Activated CD8-positive, alpha-beta T cell treated with anti-CD3 and anti-CD28 coated beads for 36 hours (primary cell): ENCODE results near the gene COBLL1. TPM values are rescaled to one million over a fixed set of nuclear protein-coding genes. Genes with fewer than 3 reads are reported as not detected.

ENCODE experiments used
- ATAC-seq: fragments of 200-7000 bp; cut with Tn5 transposase; one replicate; pipeline ENCODE4 v1.10.0; 2021; ENCODE audit warnings: mild to moderate bottlenecking, moderate library complexity
- CTCF ChIA-PET: fragments of 350-600 bp; sonication (Branson Sonifier 250); formaldehyde crosslinking; loops from one replicate; lab custom pipeline; 2021; ENCODE audit warnings: antibody characterized with exemption; lab: Charles Lee
- POLR2A ChIA-PET: fragments of 350-600 bp; sonication (Branson Sonifier 250); formaldehyde crosslinking; loops from one replicate; lab custom pipeline; 2021; ENCODE audit warnings: antibody characterized with exemption; lab: Charles Lee
- DNase-seq: peaks from one replicate; pipeline ENCODE4 v3.0.0-alpha.2; 2020
- H3K27ac Mint-ChIP-seq: one replicate; pipeline ENCODE4 v1.8.0; 2021; ENCODE audit warnings: mild to moderate bottlenecking, mixed read lengths
- H3K27me3 Mint-ChIP-seq: one replicate; pipeline ENCODE4 v1.8.0; 2021; ENCODE audit warnings: mixed read lengths
- H3K36me3 Mint-ChIP-seq: one replicate; pipeline ENCODE4 v1.8.0; 2021; ENCODE audit warnings: low read depth, mixed read lengths
- H3K4me1 Mint-ChIP-seq: one replicate; pipeline ENCODE4 v1.8.0; 2021; ENCODE audit warnings: low read depth, mixed read lengths
- H3K4me3 Mint-ChIP-seq: one replicate; pipeline ENCODE4 v1.8.0; 2021; ENCODE audit warnings: mild to moderate bottlenecking, moderate library complexity, mixed read lengths
- H3K9me3 Mint-ChIP-seq: one replicate; pipeline ENCODE4 v1.8.0; 2021; ENCODE audit warnings: mixed read lengths
- CTCF ChIP-seq: fragments of 200-600 bp; IDR thresholded peaks from one replicate; pipeline ENCODE4 v1.8.0; 2022; ENCODE audit warnings: antibody characterized with exemption, mild to moderate bottlenecking
- intact Hi-C: fragments of 100-400 bp; cut with micrococcal nuclease; formaldehyde crosslinking; loops from one replicate; pipeline ENCODE4 v1.10.0; 2022
- total RNA-seq, 2 experiments: library from RNA; stranded (reverse); gene quantifications; one replicate each; pipeline ENCODE4 v1.2.3, GENCODE V29; 2021

COBLL1 gene
- total RNA-seq, 2 experiments from 2014 or later = 0.36 to 0.68 TPM

DNA sequence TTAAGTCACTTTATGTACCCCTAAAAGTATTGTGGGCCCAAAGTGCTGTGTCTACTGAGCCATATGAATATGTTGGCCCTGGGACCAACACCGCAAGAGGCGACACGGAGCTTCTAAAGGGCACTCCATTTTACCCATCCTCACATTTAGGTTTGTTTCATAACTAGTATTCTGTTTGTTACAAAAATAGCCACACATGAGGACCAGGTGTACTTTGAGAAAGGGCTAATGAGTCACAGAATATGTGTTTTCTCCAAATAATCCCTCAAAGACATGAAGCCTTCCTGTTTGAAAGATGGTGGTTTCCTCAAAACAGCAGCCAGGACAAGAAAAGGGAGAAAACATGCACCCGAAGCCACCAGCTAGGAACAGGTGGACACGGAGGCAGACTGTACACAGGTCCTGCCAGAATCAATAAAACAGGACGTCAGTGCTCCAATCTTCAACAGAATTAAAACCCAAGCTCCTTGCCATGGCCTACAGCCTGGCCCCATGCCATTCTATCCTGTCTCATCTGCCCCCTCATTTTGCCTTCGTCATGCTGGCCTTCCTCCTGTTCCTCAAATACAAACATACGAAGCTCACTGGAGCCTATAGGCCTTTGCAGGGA is 198.6 kb downstream of the COBLL1 start:
- Mint-ChIP-seq H3K36me3 (no peaks in the 10 kb centered on the region), H3K9me3 (peaks cover 2% of the 10 kb centered on the region), H3K4me1 (no peaks in the 10 kb centered on the region), H3K4me3 (no peak overlapping the region), H3K27ac (no peak overlapping the region), H3K27me3 (no peaks in the 10 kb centered on the region)
- no peak for TF ChIP-seq CTCF
- ChIA-PET POLR2A (no interaction called here), CTCF (no interaction called here)
- ATAC-seq = no peak
- no peak for DNase-seq
- intact Hi-C loops = no loop called here

DNA sequence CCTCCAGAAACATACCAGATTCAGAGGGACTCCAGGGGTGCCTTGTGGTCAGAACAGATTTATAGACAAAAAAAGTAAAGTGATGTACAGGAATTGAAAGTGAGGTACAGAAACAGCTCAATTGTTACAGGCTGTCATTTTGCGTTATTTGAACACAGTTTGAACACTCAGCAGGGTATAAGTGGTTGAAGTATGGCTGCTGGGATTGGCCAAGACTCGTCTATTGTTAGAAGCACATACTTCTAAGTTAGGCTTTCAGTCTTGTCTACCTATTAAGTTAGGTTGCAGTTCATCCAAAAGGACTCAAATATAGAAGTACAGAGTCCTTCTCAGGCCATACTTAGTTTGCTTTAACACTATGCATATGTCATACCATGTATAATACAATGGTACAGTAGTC is 199.4 kb downstream of the COBLL1 start:
- POLR2A ChIA-PET = no interaction called here
- no peak overlapping the region for H3K27ac Mint-ChIP-seq
- CTCF ChIA-PET = no interaction called here
- ATAC-seq = no peak
- no peaks in the 10 kb centered on the region for H3K4me1 Mint-ChIP-seq
- intact Hi-C loops = no loop called here
- no peak for TF ChIP-seq CTCF
- DNase-seq = no peak
- no peaks in the 10 kb centered on the region for H3K27me3 Mint-ChIP-seq
- peaks cover 2% of the 10 kb centered on the region for H3K9me3 Mint-ChIP-seq
- H3K36me3 Mint-ChIP-seq = no peaks in the 10 kb centered on the region
- H3K4me3 Mint-ChIP-seq = no peak overlapping the region

Other genes with a start within 250 kb of the COBLL1 start
- gene GRB14, start 220.3 kb downstream of the COBLL1 start, total RNA-seq = not detected
- gene SLC38A11, start 113.7 kb upstream of the COBLL1 start, total RNA-seq = not detected